Hepatocyte (in vitro differentiated cells): Measurements from ENCODE around the gene PRPSAP1. TPM values are rescaled to one million over a fixed set of nuclear protein-coding genes. Genes with fewer than 3 reads are reported as not detected.
"Not testable (repeated sequence)": the region's sequence is repeated elsewhere in the genome, so short reads cannot be mapped to it uniquely, and the experiment has no call there.

ENCODE experiments used
- DNase-seq: peaks from one replicate; pipeline ENCODE4 v3.0.0-alpha.2; 2016; ENCODE audit warnings: low spot score
- H2AFZ ChIP-seq: fragments of 200-600 bp; sonication (generic); 2 replicates; pipeline ENCODE4 v1.6.0; 2016; ENCODE audit warnings: antibody characterized with exemption, mild to moderate bottlenecking
- H3K27ac ChIP-seq: fragments of 200-600 bp; sonication (generic); 2 replicates; pipeline ENCODE4 v1.5.1; 2016; ENCODE audit warnings: mild to moderate bottlenecking
- H3K27me3 ChIP-seq: fragments of 200-600 bp; sonication (generic); 2 replicates; pipeline ENCODE4 v1.6.1; 2016
- H3K36me3 ChIP-seq: fragments of 200-600 bp; sonication (generic); replicated peaks from 2 replicates; pipeline ENCODE4 v1.5.1; 2016; ENCODE audit warnings: low read depth; ENCODE audit not compliant: insufficient read depth
- H3K4me1 ChIP-seq: fragments of 200-600 bp; sonication (generic); 2 replicates; pipeline ENCODE4 v1.5.1; 2016; ENCODE audit warnings: mild to moderate bottlenecking, moderate library complexity; ENCODE audit not compliant: insufficient read depth
- H3K4me2 ChIP-seq: fragments of 200-600 bp; sonication (generic); 2 replicates; pipeline ENCODE4 v1.6.0; 2016
- H3K4me3 ChIP-seq: fragments of 200-600 bp; sonication (generic); 2 replicates; pipeline ENCODE4 v1.5.1; 2016; ENCODE audit warnings: mild to moderate bottlenecking
- H3K79me2 ChIP-seq: fragments of 200-600 bp; sonication (generic); 2 replicates; pipeline ENCODE4 v1.6.0; 2017; ENCODE audit warnings: mild to moderate bottlenecking
- H3K9me2 ChIP-seq: fragments of 200-600 bp; sonication (generic); replicated peaks from 2 replicates; pipeline ENCODE4 v1.6.0; 2017; ENCODE audit warnings: mild to moderate bottlenecking; ENCODE audit not compliant: insufficient read depth
- H3K9me3 ChIP-seq: fragments of 200-600 bp; sonication (generic); 2 replicates; pipeline ENCODE4 v1.5.1; 2016; ENCODE audit warnings: low read depth, mild to moderate bottlenecking
- H4K20me1 ChIP-seq: fragments of 200-600 bp; sonication (generic); 2 replicates; pipeline ENCODE4 v1.6.0; 2016; ENCODE audit warnings: mild to moderate bottlenecking; ENCODE audit not compliant: insufficient read depth, poor library complexity, severe bottlenecking
- EZH2 ChIP-seq: fragments of 200-600 bp; sonication (generic); IDR thresholded peaks from 2 replicates; pipeline ENCODE4 v1.6.1; 2016; ENCODE audit warnings: antibody characterized with exemption, mild to moderate bottlenecking, borderline replicate concordance
- EZH2phosphoT487 ChIP-seq: fragments of 200-600 bp; sonication (generic); IDR thresholded peaks from one replicate; pipeline ENCODE4 v1.6.1; 2018; ENCODE audit warnings: antibody characterized with exemption, mild to moderate bottlenecking, low read depth, moderate library complexity; ENCODE audit not compliant: unreplicated experiment, severe bottlenecking
- WGBS: methylation state at CpG from one replicate; pipeline ENCODE4 v1.1.6; 2016; ENCODE audit warnings: low lambda C conversion rate; ENCODE audit errors: missing lambda C conversion rate; 5-methylcytosine and 5-hydroxymethylcytosine counted together
- polyA plus RNA-seq: library from polyadenylated mRNA; unstranded; fragments of >200 nt; fragmentation: Nextera tagmentation; extraction: Ambion mirVana; gene quantifications from 2 replicates; pipeline ENCODE4 v1.2.1, GENCODE V29; 2016
- total RNA-seq: library from RNA; depleted of rRNA; stranded (reverse); fragments of >200 nt; gene quantifications from 2 replicates; pipeline ENCODE4 v1.2.3, GENCODE V29; 2014
- TF ChIP-seq, protein P1 (sequence below): fragments of 200-600 bp; sonication (generic); IDR thresholded peaks from 2 replicates; pipeline ENCODE4 v1.5.1; 2016; ENCODE audit warnings: antibody characterized with exemption, mild to moderate bottlenecking; ENCODE audit not compliant: poor library complexity

PRPSAP1 gene
- total and polyA plus RNA-seq, 2 experiments from 2014 or later: 61.8 to 62.3 TPM

DNA sequence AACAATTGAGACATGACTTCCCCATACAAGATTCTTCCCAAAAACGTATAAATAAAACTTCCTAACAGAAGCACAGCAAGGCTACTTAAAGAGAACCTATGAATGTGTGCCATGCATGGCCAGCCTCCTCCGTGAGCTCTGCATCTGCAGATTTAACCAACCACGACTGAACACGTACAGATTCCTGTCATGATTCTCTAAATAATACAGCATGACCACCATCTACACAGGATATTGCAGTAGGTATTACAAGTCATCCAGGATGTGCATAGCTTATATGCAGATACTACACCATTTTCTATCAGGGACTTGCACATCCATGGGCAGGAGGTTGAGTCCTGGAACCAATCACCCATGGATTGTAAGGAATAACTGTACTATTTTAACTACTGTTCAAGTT is 44.3 kb downstream of the PRPSAP1 start:
- DNase-seq: no peak
- 94% methylated on average over 4 of the region's 4 CpGs for WGBS
- Histone ChIP-seq H3K4me3 (no peak overlapping the region), H3K9me2 (no peaks in the 10 kb centered on the region), H3K9me3 (no peaks in the 10 kb centered on the region), H2AFZ (no peak overlapping the region), H3K27ac (no peak overlapping the region), H3K79me2 (no peaks in the 10 kb centered on the region), H4K20me1 (no peaks in the 10 kb centered on the region), H3K4me2 (no peak overlapping the region), H3K4me1 (no peaks in the 10 kb centered on the region), H3K27me3 (no peaks in the 10 kb centered on the region), H3K36me3 (no peaks in the 10 kb centered on the region)
- TF ChIP-seq, protein P1, sequence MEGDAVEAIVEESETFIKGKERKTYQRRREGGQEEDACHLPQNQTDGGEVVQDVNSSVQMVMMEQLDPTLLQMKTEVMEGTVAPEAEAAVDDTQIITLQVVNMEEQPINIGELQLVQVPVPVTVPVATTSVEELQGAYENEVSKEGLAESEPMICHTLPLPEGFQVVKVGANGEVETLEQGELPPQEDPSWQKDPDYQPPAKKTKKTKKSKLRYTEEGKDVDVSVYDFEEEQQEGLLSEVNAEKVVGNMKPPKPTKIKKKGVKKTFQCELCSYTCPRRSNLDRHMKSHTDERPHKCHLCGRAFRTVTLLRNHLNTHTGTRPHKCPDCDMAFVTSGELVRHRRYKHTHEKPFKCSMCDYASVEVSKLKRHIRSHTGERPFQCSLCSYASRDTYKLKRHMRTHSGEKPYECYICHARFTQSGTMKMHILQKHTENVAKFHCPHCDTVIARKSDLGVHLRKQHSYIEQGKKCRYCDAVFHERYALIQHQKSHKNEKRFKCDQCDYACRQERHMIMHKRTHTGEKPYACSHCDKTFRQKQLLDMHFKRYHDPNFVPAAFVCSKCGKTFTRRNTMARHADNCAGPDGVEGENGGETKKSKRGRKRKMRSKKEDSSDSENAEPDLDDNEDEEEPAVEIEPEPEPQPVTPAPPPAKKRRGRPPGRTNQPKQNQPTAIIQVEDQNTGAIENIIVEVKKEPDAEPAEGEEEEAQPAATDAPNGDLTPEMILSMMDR: no peak
- no peak for TF ChIP-seq EZH2phosphoT487
- no peak for TF ChIP-seq EZH2

DNA sequence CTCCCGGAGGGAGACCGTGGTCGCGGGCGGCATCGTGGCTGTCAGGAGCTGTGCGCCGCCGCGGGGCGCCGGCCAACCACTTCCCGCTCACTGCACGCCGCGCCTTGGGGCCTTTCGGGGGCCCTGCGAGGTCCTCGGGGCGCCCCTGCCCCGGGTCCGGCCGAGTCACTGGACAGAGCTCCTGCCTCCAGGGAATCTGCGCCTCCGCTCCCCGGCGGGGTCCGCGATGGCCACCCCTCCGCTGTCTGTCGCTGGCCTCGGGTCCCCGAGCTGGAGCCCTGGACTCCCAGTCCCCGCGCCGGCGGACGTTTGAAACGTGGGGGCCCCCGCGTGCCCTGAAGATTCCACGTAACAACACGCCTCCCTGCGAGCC is 45.8 kb downstream of the PRPSAP1 start, which contains the start of gene QRICH2:
Gene QRICH2, minus strand, starts transcription at position 311 of the 373 bp plus-strand sequence. Its CDS starts 278 bp downstream, at position 33.
- Histone ChIP-seq H3K9me2 (no peaks in the 10 kb centered on the region), H4K20me1 (no peaks in the 10 kb centered on the region), H3K36me3 (no peaks in the 10 kb centered on the region), H3K9me3 (no peaks in the 10 kb centered on the region), H3K4me3 (no peak within 1 kb of the TSS), H3K27me3 (no peaks in the 10 kb centered on the region), H3K79me2 (no peaks in the 10 kb centered on the region), H2AFZ (no peak within 1 kb of the TSS), H3K27ac (no peak within 1 kb of the TSS), H3K4me1 (no peaks in the 10 kb centered on the region), H3K4me2 (no peak within 1 kb of the TSS)
- TF ChIP-seq EZH2phosphoT487: no peak
- no peak for TF ChIP-seq EZH2
- TF ChIP-seq, protein P1: no peak
- DNase-seq: no peak
- WGBS: over 99% methylated on average over 40 of the region's 44 CpGs

DNA sequence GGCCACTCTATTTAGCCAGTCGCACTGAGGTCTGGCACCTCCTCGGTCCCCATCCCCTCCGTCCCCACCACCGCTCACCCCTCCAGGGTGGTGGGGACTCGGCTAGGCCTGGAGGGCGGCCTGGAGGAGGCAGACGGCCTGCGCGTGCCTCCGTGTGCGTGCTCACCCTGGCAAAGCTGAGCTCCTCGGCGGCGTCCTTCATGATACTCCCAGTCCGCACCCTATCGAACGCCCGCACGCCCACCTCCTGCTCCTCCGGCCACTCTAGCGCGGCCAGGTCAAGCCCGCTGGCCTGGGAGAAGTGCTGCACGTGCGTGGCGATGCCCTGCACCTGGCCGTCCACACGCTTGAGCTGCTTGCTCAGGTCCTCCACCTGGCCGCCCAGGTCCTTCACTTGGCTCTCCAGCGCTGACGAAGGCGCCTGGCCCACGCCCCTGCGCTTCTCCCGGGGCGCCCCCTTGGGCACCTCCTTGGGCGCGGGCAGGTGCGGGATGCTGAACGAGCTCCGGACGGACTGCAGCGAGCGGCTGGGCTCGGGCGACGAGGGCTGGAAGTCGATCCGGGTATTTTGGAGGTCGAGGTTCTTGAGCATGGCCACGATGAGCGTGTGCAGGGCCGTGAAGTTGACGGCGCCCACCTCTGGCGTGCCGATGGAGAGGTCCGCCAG is 46.3 kb downstream of the PRPSAP1 start:
- 98% methylated on average over 42 of the region's 58 CpGs for WGBS

DNA sequence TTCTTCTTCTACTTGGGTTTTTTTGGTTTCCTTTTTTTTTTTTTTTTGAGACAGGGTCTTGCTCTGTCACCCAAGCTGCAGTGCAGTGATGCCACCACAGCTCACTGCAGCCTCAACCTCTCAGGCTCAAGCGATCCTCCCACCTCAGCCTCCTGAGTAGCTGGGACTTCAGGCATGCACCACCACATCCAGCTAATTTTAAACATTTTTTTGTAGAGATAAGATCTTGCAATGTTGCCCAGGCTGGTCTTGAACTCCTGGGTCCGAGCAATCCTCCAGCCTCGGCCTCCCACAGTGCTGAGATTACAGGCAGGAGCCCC is 48.6 kb downstream of the PRPSAP1 start:
- not testable (repeated sequence) for H3K4me3 ChIP-seq, H3K36me3 ChIP-seq, H3K79me2 ChIP-seq, H2AFZ ChIP-seq, DNase-seq, H3K9me2 ChIP-seq, H3K4me1 ChIP-seq, H3K27me3 ChIP-seq, H4K20me1 ChIP-seq, H3K4me2 ChIP-seq, H3K9me3 ChIP-seq, H3K27ac ChIP-seq
- WGBS: 93% methylated on average over 3 of the region's 3 CpGs

More for the DNA sequence above, 46.3 kb downstream of the PRPSAP1 start:
- Histone ChIP-seq H3K36me3 (no peaks in the 10 kb centered on the region), H3K4me2 (no peak overlapping the region), H3K27ac (no peak overlapping the region), H3K9me2 (no peaks in the 10 kb centered on the region), H3K27me3 (no peaks in the 10 kb centered on the region), H3K4me1 (no peaks in the 10 kb centered on the region), H2AFZ (no peak overlapping the region), H3K9me3 (no peaks in the 10 kb centered on the region), H3K79me2 (no peaks in the 10 kb centered on the region), H4K20me1 (no peaks in the 10 kb centered on the region), H3K4me3 (no peak overlapping the region)
- no peak for DNase-seq
- no peak for TF ChIP-seq EZH2phosphoT487
- no peak for TF ChIP-seq EZH2
- TF ChIP-seq, protein P1: no peak
